A673 (cell line): Measurements from ENCODE around the gene PLXND1.

Source experiments
- EZH2 ChIP-seq: fragments of 200-600 bp; sonication (generic); IDR thresholded peaks from 2 replicates; pipeline ENCODE4 v1.6.1; 2017; ENCODE audit warnings: borderline replicate concordance, low read depth, mild to moderate bottlenecking, mixed read lengths, antibody characterized with exemption, low read length; ENCODE audit not compliant: poor library complexity, severe bottlenecking
- TF ChIP-seq, protein P1 (sequence below): fragments of 300-800, 200-600 bp; sonication (generic); conservative IDR thresholded peaks from 2 replicates; pipeline ENCODE4 v1.5.1; 2017; ENCODE audit warnings: low read depth, mild to moderate bottlenecking, antibody characterized with exemption, low read length, moderate library complexity, mixed read lengths

DNA sequence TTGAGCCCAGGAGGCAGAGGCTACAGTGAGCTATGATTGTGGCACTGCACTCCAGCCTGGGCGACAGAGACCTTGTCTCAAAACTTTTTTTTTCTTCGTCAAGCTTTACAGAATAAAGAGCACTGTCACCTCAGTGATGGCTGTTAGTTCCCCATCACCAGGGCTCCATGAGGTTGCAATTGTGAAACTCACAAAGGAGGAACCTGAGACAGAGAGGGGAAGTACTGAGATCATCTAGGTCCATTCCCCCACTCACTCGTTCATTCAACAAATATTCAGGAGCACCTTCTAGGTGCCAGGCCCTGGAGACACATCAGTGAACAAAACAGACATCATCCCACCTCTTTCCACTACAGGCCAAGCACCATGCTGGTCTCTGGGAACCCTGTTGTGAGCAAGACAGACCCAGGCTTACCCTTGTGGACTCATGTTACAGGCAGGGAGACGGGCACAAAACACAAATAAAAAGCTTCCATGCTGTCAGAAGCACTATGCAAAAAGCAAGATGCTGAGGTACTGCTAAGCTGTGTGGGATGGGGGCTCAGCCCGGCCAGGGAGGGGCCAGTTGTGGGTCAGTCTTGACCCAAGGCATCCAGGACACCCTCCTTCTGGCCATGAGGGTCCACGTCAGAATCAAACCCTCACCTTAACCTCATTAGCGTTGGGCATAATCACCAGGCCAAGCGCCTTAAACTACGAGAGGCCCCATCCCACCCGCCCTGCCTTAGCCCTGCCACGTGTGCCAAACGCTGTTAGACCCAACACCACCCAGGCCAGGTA is 80.2 kb downstream of the PLXND1 start:
- TF ChIP-seq, protein P1, sequence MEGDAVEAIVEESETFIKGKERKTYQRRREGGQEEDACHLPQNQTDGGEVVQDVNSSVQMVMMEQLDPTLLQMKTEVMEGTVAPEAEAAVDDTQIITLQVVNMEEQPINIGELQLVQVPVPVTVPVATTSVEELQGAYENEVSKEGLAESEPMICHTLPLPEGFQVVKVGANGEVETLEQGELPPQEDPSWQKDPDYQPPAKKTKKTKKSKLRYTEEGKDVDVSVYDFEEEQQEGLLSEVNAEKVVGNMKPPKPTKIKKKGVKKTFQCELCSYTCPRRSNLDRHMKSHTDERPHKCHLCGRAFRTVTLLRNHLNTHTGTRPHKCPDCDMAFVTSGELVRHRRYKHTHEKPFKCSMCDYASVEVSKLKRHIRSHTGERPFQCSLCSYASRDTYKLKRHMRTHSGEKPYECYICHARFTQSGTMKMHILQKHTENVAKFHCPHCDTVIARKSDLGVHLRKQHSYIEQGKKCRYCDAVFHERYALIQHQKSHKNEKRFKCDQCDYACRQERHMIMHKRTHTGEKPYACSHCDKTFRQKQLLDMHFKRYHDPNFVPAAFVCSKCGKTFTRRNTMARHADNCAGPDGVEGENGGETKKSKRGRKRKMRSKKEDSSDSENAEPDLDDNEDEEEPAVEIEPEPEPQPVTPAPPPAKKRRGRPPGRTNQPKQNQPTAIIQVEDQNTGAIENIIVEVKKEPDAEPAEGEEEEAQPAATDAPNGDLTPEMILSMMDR, result no peak
- no peak for TF ChIP-seq EZH2
